T-helper 9 cell (primary cell): Measurements from ENCODE around the gene OR6F1.
"Not testable (repeated sequence)": the region's sequence is repeated elsewhere in the genome, so short reads cannot be mapped to it uniquely, and the experiment has no call there.

ENCODE experiments used
- DNase-seq: peaks from one replicate; pipeline ENCODE4 v3.0.0-alpha.2; 2020
- total RNA-seq, 2 donors: gene quantifications; one replicate each; lab custom pipeline; 2026; lab: John Stamatoyannopoulos, UW

OR6F1 gene
- 0 reads per million in 2 donors for total RNA-seq

- DNase-seq: no peak
Observed at GRCh38 chr1:247716546-247716945, at the start of gene OR6F1. Gene OR6F1, minus strand, starts transcription at chr1:247716646. Its CDS starts 3,891 bp downstream, at chr1:247712755.

GRCh38 chr1:247760456-247760855 is 44.0 kb upstream of the OR6F1 start, which contains the start of gene OR1C1:
Gene OR1C1, minus strand, starts transcription at chr1:247760556. Its CDS starts 2,150 bp downstream, at chr1:247758406.
- no peak for DNase-seq

- not testable (repeated sequence) for DNase-seq
Observed at GRCh38 chr1:247754311-247754710, 37.9 kb upstream of the OR6F1 start.

GRCh38 chr1:247749870-247750269 is 33.4 kb upstream of the OR6F1 start:
- DNase-seq: no peak

GRCh38 chr1:247748041-247748440 is 31.6 kb upstream of the OR6F1 start, which contains the start of gene OR14A2:
Gene OR14A2, minus strand, starts transcription at chr1:247748141.
- DNase-seq: no peak

- no peak for DNase-seq
Observed at GRCh38 chr1:247747616-247748015, 31.2 kb upstream of the OR6F1 start.

- DNase-seq: no peak
Observed at GRCh38 chr1:247746391-247746935, 30.0 kb upstream of the OR6F1 start.

- DNase-seq: not testable (repeated sequence)
Observed at GRCh38 chr1:247742215-247742760, 25.8 kb upstream of the OR6F1 start.

GRCh38 chr1:247741756-247742155 is 25.3 kb upstream of the OR6F1 start:
- DNase-seq: no peak

GRCh38 chr1:247740721-247741120 is 24.3 kb upstream of the OR6F1 start:
- DNase-seq: no peak

- no peak for DNase-seq
Observed at GRCh38 chr1:247738315-247738714, 21.9 kb upstream of the OR6F1 start, which contains the start of gene OR14K1. Gene OR14K1, plus strand, starts transcription at chr1:247738615. Its CDS starts 0 bp downstream, at chr1:247738615.

- DNase-seq: no peak
Observed at GRCh38 chr1:247721222-247721621, 4.8 kb upstream of the OR6F1 start.

- no peak for DNase-seq
Observed at GRCh38 chr1:247713753-247714152, 2.7 kb downstream of the OR6F1 start.

GRCh38 chr1:247710681-247711080 is 5.8 kb downstream of the OR6F1 start:
- DNase-seq: not testable (repeated sequence)

- no peak for DNase-seq
Observed at GRCh38 chr1:247701338-247701737, 15.1 kb downstream of the OR6F1 start.

- DNase-seq: no peak
Observed at GRCh38 chr1:247681288-247681897, 35.1 kb downstream of the OR6F1 start.

GRCh38 chr1:247680171-247680570 is 36.3 kb downstream of the OR6F1 start:
- no peak for DNase-seq

- no peak for DNase-seq
Observed at GRCh38 chr1:247679639-247680038, 36.8 kb downstream of the OR6F1 start, which contains the start of gene OR13G1. Gene OR13G1, minus strand, starts transcription at chr1:247679739. Its CDS starts 6,698 bp downstream, at chr1:247673041.

GRCh38 chr1:247669225-247669624 is 47.2 kb downstream of the OR6F1 start:
- no peak for DNase-seq
